Astrocyte of the spinal cord (primary cell): ENCODE data around the gene NR3C2.

Experiments used
- DNase-seq: peaks from one replicate; pipeline ENCODE4 v3.0.0; 2011; ENCODE audit warnings: low read depth, low spot score
- H3K4me3 ChIP-seq: 2 replicates; pipeline ENCODE4 v1.5.1; 2011; ENCODE audit warnings: low read depth, mild to moderate bottlenecking, low read length, moderate library complexity
- CTCF ChIP-seq: IDR thresholded peaks from 2 replicates; pipeline ENCODE4 v1.5.1; 2012; ENCODE audit warnings: low read depth, mild to moderate bottlenecking, low read length, inconsistent platforms
- in situ Hi-C: cut with HindIII; loops from 2 replicates; pipeline ENCODE4 v1.10.0; 2017; ENCODE audit warnings: low sequenced_read_pairs

The NR3C2 gene

GRCh38 chr4:148380291-148380690, 61.9 kb downstream of the NR3C2 start:
- in situ Hi-C loops, result no loop called here
- TF ChIP-seq CTCF, result no peak
- no peak overlapping the region for H3K4me3 ChIP-seq
- DNase-seq, result no peak

- H3K4me3 ChIP-seq, result no peak overlapping the region
- DNase-seq, result peak; percentile 67
- no peak for TF ChIP-seq CTCF
- in situ Hi-C loops, result no loop called here
These were observed 66.1 kb downstream of the NR3C2 start for GRCh38 chr4:148376151-148376550.

- DNase-seq, result no peak
- H3K4me3 ChIP-seq, result no peak overlapping the region
- TF ChIP-seq CTCF, result no peak
- in situ Hi-C loops, result no loop called here
These were observed 66.6 kb downstream of the NR3C2 start for GRCh38 chr4:148375584-148375983.

DNA sequence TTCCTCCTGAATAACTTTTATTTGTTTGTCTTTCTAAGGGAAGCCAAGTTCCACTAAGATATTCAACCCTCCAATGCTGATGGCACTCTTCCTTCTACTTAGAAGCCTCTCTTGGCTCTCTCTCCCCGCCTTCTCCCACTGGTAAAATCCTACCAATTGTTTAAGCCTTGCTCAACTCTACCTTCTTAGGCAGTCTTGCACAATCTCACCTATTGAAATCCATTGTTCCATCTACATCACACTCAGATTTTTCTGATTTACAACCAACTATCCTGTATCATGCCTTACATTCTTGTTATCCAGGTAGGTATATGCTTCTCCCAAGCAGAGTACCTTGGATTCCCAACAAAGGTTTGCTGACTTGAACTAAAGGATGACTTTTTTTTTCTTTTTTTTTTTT, 69.1 kb downstream of the NR3C2 start:
- no peak for TF ChIP-seq CTCF
- H3K4me3 ChIP-seq, result no peak overlapping the region
- in situ Hi-C loops, result no loop called here
- no peak for DNase-seq

GRCh38 chr4:148369919-148370318, 72.3 kb downstream of the NR3C2 start:
- no peak overlapping the region for H3K4me3 ChIP-seq
- in situ Hi-C loops, result no loop called here
- no peak for TF ChIP-seq CTCF
- DNase-seq, result no peak

- no peak for DNase-seq
- no peak overlapping the region for H3K4me3 ChIP-seq
- TF ChIP-seq CTCF, result no peak
- in situ Hi-C loops, result no loop called here
These were observed 74.5 kb downstream of the NR3C2 start for GRCh38 chr4:148367756-148368155.

DNA sequence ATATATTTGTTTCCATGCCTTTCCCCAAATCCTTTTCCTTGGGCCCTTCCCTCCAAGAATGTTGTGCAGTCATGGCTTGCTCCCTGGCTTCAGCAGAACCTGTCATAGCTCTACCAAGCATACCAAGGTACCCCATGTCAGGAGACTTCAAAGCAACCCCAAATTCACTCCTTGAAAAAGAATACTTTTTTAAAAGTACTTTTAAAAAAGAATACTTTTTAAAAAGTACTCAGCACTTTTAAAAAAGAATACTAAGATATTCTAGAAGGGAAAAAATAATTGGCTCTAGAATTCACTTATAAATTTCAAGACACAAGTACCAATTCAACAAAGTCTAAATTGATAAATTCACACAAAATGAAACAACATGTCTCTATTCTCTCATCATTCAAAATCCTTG, 76.0 kb downstream of the NR3C2 start:
- in situ Hi-C loops, result no loop called here
- TF ChIP-seq CTCF, result no peak
- no peak overlapping the region for H3K4me3 ChIP-seq
- DNase-seq, result no peak
